ENCODE data around the gene ERC1. TPM values are rescaled to one million over a fixed set of nuclear protein-coding genes. Genes with fewer than 3 reads are reported as not detected.

The ERC1 gene
- total and polyA plus RNA-seq, 2 of the 4 experiments (the other 2 are of a cell fraction): 11.6 to 25.6 TPM

GRCh38 chr12:944211-944610, 46.8 kb upstream of the ERC1 start:
- Histone ChIP-seq H3K9ac (ENCODE audit: low read depth, low read length) (no peak overlapping the region), H2BK15ac (ENCODE audit: low read depth, low read length) (no peak overlapping the region), H2BK5ac (ENCODE audit: low read depth, low read length, poor library complexity, severe bottlenecking) (no peak overlapping the region), H2BK120ac (ENCODE audit: low read depth, low read length) (no peak overlapping the region), H2BK20ac (ENCODE audit: low read depth, low read length) (no peak overlapping the region), H3K18ac (ENCODE audit: low read depth, low read length) (no peak overlapping the region), H3K36me3 (ENCODE audit: control insufficient read depth, insufficient read depth, low read length) (peaks cover 3% of the 10 kb centered on the region; the same call in 1 of the 2 replicates), H4K5ac (ENCODE audit: low read depth, low read length) (no peak overlapping the region), H3K9me3 (ENCODE audit: control insufficient read depth, insufficient read depth, low read length) (no peaks in the 10 kb centered on the region), H2AFZ (replicated peaks; ENCODE audit: low read length, poor library complexity) (no peak overlapping the region), H4K8ac (ENCODE audit: low read depth in 2 of 2, low read length in 2 of 2) (no peak overlapping the region), H3K27ac (ENCODE audit: insufficient read depth, low read length) (no peak overlapping the region), H4K91ac (ENCODE audit: insufficient read depth, low read depth, low read length) (no peak overlapping the region), H3K27me3 (ENCODE audit: control insufficient read depth, insufficient read depth, low read length) (no peaks in the 10 kb centered on the region), H3K4ac (ENCODE audit: low read depth, low read length) (no peak overlapping the region), H3K56ac (ENCODE audit: extremely low read depth, insufficient read depth, low read length) (no peak overlapping the region), H3K4me3 (ENCODE audit: insufficient read depth, low read depth, low read length) (no peak overlapping the region), H3K4me1 (ENCODE audit: control insufficient read depth, insufficient read depth, low read length) (peaks cover 4% of the 10 kb centered on the region), H3K9me1 (ENCODE audit: insufficient read depth, low read length) (peaks cover 3% of the 10 kb centered on the region; the same call in 1 of the 2 replicates), H3K79me1 (ENCODE audit: low read depth in 1 of 2, low read length in 2 of 2) (peaks cover 17 to 60% of the 10 kb centered on the region in 2 experiments), H3K14ac (replicated peaks; ENCODE audit: low read depth, low read length) (no peak overlapping the region), H2AK9ac (replicated peaks; ENCODE audit: low read depth, low read length, poor library complexity) (peak overlapping the region; percentile 55), H3K23ac (ENCODE audit: low read depth, low read length) (no peak overlapping the region), H4K20me1 (ENCODE audit: insufficient read depth, low read length) (0 out of 2 replicates have a peak, but pooled peaks cover 4% of the 10 kb centered on the region), H3K4me2 (ENCODE audit: low read depth, low read length) (no peak overlapping the region), H2AK5ac (ENCODE audit: low read depth, low read length) (no peak overlapping the region; the same call in 1 of the 2 replicates)
- ChIA-PET CTCF (no interaction called here), POLR2A (ENCODE audit: unreplicated experiment) (no interaction called here)
- BruUV-seq (replicated peaks): no TSS peak
- no peak for DNase-seq
- TF ChIP-seq RFX5 (IDR thresholded peaks at IDR 0.05; ENCODE audit: low read depth, low read length) (no peak), CTCF (conservative IDR thresholded peaks at IDR 0.05; ENCODE audit: low read depth, low read length) (no peak), FOS (IDR thresholded peaks at IDR 0.05; ENCODE audit: low read depth, low read length) (no peak), USF2 (IDR thresholded peaks at IDR 0.05; ENCODE audit: low read depth, low read length) (no peak), RCOR1 (IDR thresholded peaks at IDR 0.05; ENCODE audit: insufficient replicate concordance, low read length) (no peak), NFE2L2 (IDR thresholded peaks at IDR 0.05; ENCODE audit: low read depth, low read length) (no peak), SMC3 (IDR thresholded peaks at IDR 0.05; ENCODE audit: low read depth, low read length) (no peak), CEBPB (IDR thresholded peaks at IDR 0.05; ENCODE audit: low read depth, low read length) (no peak)
- no peak for ATAC-seq (ENCODE audit: low read depth)
- in situ Hi-C loops (cut with MboI; ENCODE audit: low sequenced_read_pairs): no loop called here
- dilution Hi-C loops (cut with HindIII; ENCODE audit: low sequenced_read_pairs, unreplicated experiment): no loop called here
- WGBS, 2 experiments (ENCODE audit: extremely low coverage in 2 of 2, insufficient read length in 1 of 2): 100% methylated on average over 1 of the region's 7 CpGs; no CpG with 5 or more reads in 1 of the 2 experiments
- intact Hi-C loops (cut with micrococcal nuclease): loop anchor here (10.0 kb wide), 1 partner anchor 151 kb away; no protein-coding TSS in a partner anchor
